Ishikawa (cell line): ENCODE measurements around the gene RUNX1.

Experiments used
- CEBPB ChIP-seq: IDR thresholded peaks from 2 replicates; pipeline ENCODE4 v1.6.1; 2012
- CREB1 ChIP-seq: IDR thresholded peaks from 2 replicates; pipeline ENCODE4 v1.6.1; 2012; ENCODE audit warnings: low read depth
- EGR1 ChIP-seq: IDR thresholded peaks from 2 replicates; pipeline ENCODE4 v1.6.1; 2012
- EP300 ChIP-seq: IDR thresholded peaks from 2 replicates; pipeline ENCODE4 v1.6.1; 2012; ENCODE audit warnings: borderline replicate concordance
- FOXM1 ChIP-seq: IDR thresholded peaks from 2 replicates; pipeline ENCODE4 v1.6.1; 2012; ENCODE audit warnings: low read depth, borderline replicate concordance
- NFIC ChIP-seq: IDR thresholded peaks from 2 replicates; pipeline ENCODE4 v1.6.1; 2012
- RAD21 ChIP-seq: IDR thresholded peaks from 2 replicates; pipeline ENCODE4 v1.6.1; 2012; ENCODE audit warnings: low read depth
- TAF1 ChIP-seq: IDR thresholded peaks from 2 replicates; pipeline ENCODE4 v1.6.1; 2012; ENCODE audit warnings: low read depth, mild to moderate bottlenecking
- TCF12 ChIP-seq: IDR thresholded peaks from 2 replicates; pipeline ENCODE4 v1.6.1; 2012; ENCODE audit warnings: low read depth
- TEAD4 ChIP-seq: IDR thresholded peaks from 2 replicates; pipeline ENCODE4 v1.6.1; 2012
- USF1 ChIP-seq: IDR thresholded peaks from 2 replicates; pipeline ENCODE4 v1.6.1; 2012
- YY1 ChIP-seq: IDR thresholded peaks from 2 replicates; pipeline ENCODE4 v1.6.1; 2012; ENCODE audit warnings: low read depth
- ZBTB7A ChIP-seq: IDR thresholded peaks from 2 replicates; pipeline ENCODE4 v1.6.1; 2012; ENCODE audit warnings: low read depth
- TF ChIP-seq, protein P1 (sequence below): IDR thresholded peaks from 2 replicates; pipeline ENCODE4 v1.6.1; 2012; ENCODE audit warnings: low read depth, mild to moderate bottlenecking
- TF ChIP-seq, protein P2 (sequence below): IDR thresholded peaks from 2 replicates; pipeline ENCODE4 v1.6.1; 2012

Gene RUNX1

GRCh38 chr21:34815831-34816705, 233.0 kb downstream of the RUNX1 start:
- TF ChIP-seq ZBTB7A, result no peak
- no peak for TF ChIP-seq CREB1
- TF ChIP-seq, protein P1, sequence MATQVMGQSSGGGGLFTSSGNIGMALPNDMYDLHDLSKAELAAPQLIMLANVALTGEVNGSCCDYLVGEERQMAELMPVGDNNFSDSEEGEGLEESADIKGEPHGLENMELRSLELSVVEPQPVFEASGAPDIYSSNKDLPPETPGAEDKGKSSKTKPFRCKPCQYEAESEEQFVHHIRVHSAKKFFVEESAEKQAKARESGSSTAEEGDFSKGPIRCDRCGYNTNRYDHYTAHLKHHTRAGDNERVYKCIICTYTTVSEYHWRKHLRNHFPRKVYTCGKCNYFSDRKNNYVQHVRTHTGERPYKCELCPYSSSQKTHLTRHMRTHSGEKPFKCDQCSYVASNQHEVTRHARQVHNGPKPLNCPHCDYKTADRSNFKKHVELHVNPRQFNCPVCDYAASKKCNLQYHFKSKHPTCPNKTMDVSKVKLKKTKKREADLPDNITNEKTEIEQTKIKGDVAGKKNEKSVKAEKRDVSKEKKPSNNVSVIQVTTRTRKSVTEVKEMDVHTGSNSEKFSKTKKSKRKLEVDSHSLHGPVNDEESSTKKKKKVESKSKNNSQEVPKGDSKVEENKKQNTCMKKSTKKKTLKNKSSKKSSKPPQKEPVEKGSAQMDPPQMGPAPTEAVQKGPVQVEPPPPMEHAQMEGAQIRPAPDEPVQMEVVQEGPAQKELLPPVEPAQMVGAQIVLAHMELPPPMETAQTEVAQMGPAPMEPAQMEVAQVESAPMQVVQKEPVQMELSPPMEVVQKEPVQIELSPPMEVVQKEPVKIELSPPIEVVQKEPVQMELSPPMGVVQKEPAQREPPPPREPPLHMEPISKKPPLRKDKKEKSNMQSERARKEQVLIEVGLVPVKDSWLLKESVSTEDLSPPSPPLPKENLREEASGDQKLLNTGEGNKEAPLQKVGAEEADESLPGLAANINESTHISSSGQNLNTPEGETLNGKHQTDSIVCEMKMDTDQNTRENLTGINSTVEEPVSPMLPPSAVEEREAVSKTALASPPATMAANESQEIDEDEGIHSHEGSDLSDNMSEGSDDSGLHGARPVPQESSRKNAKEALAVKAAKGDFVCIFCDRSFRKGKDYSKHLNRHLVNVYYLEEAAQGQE, result no peak
- TF ChIP-seq CEBPB, result no peak
- TF ChIP-seq, protein P2, sequence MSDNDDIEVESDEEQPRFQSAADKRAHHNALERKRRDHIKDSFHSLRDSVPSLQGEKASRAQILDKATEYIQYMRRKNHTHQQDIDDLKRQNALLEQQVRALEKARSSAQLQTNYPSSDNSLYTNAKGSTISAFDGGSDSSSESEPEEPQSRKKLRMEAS, result no peak
- no peak for TF ChIP-seq TEAD4
- no peak for TF ChIP-seq YY1
- no peak for TF ChIP-seq EGR1

DNA sequence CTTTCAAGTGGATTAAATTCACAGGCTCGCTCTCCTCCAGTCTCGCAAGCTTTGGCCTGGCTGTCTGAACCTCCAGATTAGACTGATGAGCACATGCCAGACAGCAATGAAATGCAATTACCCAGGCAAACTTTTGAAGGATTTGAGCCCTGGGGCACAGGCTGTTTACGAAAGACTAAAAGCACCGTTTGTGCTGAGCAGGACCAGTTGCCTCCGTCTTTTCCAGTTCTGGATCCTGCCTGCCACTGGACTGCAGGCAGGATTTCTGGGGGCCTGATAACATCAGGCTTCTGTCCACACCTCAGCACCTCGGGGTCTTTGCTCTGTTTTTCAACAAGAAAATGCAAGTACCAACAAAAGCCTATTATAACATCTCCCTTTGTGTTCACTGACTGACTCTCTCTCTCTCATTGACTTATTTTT, 234.6 kb downstream of the RUNX1 start:
- no peak for TF ChIP-seq TCF12
- TF ChIP-seq, protein P1, result no peak
- TF ChIP-seq YY1, result no peak
- no peak for TF ChIP-seq FOXM1

DNA sequence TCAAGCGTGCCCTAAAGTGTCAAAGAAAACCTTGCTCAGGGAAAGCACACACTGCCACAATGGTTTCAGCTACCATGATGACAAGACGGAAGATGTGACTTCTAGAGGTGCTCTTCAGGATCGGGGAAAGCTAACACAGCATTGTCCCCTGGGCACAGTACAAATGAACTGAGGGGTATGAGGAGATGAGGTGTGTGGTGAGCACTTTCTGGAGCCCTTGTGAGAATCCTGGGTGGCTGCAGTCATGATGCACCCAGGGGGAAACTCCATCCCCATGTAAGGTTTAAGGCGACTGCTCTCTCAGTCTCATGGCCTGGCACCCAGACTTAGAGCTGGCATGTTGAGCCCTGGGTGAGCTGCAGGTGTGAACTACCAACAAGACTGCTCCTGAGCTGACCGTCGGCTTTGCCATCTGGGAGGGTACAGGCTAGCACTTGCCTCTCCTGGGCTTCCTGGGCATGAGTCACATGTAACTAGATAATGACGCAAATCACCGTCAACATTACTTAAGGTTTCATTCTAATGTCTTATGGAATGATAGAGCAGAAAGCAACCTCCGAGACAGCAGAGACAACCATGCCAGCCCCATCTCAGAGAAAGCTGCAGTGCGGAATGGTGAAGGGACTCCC, 235.7 kb downstream of the RUNX1 start:
- TF ChIP-seq RAD21 (no peak), TEAD4 (no peak), FOXM1 (no peak), NFIC (no peak), USF1 (no peak), TAF1 (no peak), EGR1 (no peak), EP300 (no peak), ZBTB7A (no peak), CREB1 (no peak), CEBPB (no peak), TCF12 (no peak), YY1 (no peak)
- TF ChIP-seq, protein P1, result no peak
- TF ChIP-seq, protein P2, result no peak

DNA sequence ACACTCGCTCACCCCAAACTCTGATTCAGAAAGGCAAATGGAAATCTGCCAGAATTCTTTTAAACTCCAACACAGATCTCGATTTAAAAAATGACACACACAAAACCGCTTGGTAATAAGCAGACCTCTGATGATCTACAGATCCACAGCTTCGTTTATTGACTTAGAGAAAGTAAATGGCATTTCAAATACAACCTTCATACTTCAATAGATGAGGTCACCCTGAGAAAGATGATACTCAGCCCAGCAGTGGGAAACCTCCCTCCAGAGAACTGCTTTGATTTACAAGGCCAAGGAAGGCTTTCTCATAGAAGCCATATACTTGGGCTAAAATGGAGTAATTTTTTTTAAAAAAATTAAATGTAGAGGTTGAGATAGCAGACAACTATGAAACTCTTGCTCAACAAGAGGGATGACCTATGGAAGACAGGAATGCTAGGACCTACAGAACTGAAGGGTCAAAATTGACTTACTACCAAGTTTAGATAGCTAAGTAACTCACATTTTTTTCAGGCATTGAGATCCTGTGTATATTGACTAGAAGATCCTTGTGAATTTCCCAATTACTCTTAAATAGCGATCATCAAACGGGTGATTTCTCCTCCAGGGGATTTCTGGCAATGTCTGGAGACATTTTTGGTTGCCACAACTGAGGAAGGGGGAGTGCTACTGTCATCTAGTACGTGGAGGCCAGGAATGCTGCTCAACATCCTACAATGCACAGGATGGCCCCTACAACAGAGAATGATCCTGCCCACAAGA, 236.4 kb downstream of the RUNX1 start:
- TF ChIP-seq CEBPB (no peak), FOXM1 (no peak), TAF1 (no peak), TEAD4 (no peak), NFIC (no peak), CREB1 (no peak), YY1 (no peak)
- TF ChIP-seq, protein P2, result no peak
